Iris pigment epithelial cell (primary cell): Measurements from ENCODE around the gene ESRP2.

Source experiments
- DNase-seq: peaks from one replicate; pipeline ENCODE4 v3.0.0-alpha.2; 2011; ENCODE audit warnings: low read depth

Gene ESRP2

DNA sequence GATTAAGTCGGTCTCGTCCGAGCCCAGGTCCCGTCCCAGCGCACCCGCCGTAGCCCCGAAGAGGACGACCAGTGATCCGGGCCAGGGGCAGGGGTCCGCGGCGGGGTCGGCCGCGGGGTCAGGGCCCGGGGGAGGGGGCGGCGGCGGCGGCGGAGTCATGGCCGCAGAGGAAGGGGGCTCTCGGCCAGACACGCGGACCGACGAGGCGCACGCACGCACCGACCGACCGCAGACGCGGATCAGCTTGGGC is at the start of gene ESRP2:
TSS of gene ESRP2 (minus strand) at position 241 of the 250 bp plus-strand sequence. CDS start at position 159, 82 bp downstream.
- DNase-seq = no peak

DNA sequence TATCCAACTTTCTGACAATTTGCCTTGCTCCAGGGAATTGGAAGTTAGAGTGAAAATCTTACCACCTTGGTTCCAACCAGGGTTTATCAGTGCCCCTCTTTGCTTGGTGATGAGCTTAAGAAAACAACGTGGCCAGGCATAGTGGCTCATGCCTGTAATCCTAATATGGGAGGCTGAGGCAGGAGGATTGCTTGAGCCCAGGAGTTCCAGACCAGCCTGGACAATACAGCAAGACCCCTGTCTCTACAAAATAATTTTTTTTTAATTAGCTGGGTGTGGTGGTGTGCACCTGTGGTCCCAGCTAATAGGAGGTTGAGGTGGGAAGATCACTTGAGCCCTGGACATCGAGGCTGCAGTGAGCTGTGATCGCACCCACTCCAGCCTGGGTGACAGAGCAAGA is 49.8 kb upstream of the ESRP2 start:
- DNase-seq = no peak

DNA sequence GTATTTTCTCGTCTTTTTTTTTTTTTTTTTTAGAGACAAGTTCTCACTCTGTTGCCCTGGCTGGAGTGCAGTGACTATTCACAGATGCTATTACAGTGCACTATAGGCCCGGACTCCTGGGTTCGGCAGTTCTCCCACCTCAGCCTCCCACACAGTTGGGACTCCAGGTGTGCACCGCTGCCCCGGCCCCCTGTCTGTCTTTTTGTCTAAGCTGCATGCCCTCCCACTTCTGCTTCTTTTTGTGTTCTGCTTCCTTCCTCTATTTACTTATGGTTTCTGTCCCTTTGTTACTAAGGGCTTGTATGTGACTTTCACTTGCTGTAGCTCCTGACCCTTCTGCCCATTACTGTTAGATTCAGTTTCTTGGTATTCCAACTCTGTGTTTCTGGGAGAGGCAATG is 48.9 kb upstream of the ESRP2 start:
- DNase-seq = no peak

DNA sequence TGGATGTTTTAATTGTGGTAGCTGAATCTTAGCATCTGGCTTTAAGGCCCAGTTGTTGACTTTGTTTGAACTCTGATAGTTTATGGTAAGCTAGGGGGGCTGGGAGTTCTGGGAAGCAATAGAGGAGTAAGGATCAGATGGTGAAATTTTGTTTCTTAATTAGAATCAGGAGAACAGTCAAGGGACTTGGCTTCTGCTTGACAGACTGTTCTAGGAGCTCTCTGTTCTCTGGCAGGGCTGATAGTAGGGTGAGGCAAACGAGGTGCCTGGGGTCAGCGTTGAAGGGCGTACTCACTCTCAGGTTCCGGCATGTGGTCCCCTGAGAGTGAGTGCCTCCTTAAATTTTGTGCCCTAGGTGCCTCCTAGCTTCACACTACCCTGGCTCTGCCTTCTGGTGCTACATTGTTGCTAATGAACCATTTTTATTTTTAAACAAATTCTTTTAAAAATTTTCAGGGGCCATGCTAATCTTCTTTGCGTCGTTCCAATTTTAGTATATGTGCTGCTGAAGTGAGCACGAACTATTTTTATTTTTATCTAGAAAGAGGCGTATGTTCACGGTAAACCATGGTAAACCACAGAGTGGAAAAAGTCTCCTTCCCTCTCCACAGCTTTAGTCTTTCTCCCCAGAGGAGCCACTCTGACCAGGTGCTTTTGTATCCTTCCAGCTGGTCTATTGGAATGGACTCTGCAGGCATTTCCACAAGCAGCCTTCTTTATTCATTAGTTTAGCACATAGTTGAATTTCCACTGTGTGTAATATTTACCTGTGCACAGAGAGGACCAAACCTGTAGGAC is 48.1 kb upstream of the ESRP2 start:
- DNase-seq = no peak

DNA sequence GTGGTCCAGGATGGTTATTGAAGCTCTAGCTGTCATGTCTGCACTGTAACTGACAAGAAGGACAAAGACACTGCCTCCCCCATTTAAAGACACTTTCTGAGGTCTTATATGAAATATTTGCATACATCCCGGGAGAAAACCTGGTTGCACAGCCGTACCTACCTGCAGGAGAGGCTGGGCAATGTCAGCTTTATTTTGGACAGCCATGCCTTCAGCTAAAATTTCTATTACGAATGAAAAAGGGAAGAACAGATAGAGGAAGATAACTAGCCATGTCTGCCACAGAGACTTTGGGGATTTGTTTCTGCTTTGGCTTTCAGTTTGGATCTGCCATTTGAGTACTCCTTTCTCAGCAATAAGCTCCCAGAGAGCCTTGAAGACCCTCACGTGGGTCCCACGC is 47.4 kb upstream of the ESRP2 start:
- DNase-seq = no peak

DNA sequence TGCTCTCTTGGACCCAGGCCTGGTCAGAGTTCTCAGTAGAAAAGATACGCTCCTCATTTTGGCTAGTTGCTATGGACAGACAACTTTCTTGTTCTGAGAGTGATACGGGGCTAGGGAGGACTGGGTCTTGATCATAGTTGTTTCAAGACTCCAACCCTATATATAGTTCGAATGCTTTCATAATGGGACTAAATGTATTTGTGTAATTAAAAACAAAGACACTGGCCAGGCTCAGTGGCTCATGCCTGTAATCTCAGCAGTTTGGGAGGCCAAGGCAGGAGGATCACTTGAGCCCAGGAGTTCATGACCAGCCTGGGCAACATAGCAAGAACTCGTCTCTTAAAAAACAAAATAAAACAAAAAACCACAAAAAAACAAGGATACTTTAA is 46.1 kb upstream of the ESRP2 start:
- no peak for DNase-seq

DNA sequence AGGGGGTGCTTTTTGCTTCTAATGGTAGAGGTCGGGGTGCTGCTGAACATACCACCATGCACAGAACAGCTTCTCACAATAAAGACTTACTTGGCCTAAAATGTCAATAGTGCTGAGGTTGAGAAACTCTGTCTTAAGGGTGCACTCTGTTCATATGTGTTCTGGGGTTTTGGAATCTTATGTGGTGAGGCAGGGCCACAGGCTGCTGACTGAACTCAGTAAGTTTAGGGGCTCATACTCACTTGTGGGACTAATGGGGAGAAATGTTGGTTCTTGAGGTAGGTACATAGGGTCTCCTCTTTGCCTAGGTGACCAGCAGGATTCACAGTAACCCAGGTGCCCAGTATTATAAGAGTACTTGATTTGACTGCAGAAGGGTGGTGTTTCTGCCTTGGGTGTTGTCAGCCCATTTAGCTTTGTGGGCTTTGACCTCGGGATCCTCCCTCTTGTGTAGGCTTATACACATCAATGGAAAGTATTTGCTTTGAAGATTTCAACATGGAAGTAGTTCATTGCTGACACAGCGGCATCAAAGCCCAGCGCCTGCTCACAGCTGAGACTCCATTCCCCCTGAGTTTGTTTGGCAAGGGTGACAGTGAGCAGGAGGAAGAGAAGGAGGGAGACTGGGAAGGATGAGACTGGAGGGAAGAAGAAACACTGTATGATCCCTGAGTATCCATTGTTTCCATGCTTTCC is 45.6 kb upstream of the ESRP2 start:
- DNase-seq = no peak

DNA sequence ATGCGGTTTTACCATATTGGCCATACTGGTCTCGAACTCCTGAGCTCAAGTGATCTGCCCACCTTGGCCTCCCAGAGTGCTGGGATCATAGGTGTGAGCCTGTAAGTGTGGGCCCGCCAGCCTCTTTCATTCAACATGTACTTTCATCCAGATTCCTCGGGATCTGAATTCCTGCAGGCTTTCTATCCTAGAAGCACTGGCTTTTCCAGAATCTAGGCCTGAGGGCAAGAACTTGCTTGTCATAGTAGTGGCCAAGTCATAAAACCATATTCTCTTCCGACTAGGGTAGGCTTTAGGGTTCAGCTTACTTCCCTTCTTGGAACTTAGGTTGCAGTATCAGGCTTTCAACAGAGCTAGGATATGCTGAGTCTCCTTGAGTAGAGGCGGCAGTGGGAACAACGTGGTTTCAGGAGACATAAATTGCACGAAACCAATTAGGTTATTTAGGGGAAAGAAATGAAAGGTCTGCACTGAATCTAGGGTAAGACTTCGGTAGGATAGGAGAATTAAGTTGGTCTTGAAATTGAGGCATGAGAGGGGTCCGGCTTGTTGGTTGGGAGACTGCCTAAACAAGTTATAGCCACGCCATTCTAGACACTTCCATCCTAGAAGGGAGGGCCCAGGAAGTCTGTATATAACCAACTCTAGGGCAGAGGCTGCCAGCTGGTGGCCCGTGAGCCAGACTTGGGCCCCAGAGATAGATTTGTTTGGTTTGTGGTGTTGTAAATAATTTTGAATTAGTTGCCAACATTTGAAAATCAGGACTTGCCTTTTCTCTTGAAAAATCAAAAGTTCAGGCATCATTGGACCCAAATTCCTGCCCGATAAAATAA is 44.0 kb upstream of the ESRP2 start:
- DNase-seq = no peak

DNA sequence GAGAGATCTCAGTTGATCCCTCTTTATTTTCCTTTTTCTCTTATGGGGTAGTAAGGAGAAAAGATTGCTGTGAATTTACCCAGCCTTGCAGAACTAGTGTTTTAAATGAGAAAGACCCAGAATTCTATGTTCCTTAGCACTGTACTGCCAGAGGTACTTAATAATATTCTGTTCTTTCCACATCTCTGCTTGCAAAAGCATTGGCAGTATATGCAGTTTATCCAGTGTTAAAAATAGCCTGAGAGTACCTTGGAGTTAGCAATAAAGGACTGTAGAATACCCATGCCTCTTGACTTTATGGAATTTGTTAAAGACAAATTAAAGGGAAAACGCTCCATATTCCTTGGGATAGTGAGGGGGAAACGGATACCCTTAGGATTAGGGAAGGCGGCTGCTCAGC is 40.3 kb upstream of the ESRP2 start:
- no peak for DNase-seq

DNA sequence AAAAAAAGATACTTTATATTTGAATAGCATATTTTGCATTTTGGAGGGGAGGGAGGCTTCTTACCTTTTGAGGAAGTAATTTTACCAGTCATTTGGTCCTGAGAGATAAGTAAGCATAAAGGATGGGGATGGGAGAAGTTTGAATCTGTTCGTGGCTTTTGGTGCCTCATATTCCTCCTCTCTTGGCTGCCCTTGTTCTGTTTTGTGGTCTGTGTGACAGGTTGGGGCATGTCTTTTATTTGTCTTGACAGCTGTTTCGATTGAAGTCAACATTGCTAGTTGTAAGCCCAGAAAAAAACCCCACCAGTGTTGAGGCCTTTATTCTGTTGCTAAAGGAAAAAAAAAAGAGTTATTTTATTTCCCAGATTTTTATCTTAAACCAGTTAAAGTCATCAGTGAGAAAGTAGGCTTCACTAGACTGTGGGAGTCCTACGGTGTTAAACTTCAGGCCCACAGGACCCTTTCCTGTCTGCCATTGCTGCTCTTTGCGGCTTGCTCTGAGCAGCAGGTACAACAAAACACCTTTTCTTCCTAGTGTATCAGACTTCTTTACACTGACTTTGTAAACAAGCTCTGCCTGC is 39.8 kb upstream of the ESRP2 start:
- no peak for DNase-seq

DNA sequence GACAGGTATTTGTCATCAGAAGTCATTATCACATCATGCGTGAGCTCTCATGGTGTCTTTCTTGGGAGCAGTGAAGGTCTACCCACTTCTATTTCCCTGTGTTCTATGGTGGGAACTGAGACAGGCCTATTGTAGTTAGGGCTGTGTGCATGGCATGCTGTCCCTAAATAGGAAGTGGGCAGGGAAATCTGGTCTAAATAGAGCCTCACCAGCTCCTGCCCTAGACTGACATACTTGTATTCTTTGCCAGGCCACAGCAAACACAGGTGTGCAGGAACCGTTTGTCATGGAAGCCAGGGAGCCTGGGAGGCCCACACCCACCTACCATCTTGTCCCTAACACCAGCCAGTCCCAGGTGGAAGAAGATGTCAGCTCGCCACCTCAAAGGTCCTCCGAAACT is 38.5 kb upstream of the ESRP2 start:
- no peak for DNase-seq

DNA sequence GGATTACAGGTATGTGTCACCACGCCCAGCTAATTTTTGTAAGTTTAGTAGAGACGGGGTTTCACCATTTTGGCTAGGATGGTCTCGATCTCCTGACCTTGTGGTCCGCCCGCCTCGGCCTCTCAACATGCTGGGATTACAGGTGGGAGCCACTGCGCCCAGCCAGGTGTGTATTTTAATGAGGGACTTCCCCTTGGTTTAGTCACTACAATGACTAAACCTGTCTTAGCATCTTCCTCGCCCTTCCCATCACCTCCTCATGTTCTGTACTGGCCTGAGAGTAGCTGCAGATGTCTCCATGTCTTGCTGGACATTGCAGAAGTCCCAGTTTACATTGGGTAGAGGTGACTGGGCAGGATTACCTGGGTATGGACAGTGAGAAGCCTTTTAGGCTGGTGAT is 38.0 kb upstream of the ESRP2 start:
- DNase-seq = no peak

DNA sequence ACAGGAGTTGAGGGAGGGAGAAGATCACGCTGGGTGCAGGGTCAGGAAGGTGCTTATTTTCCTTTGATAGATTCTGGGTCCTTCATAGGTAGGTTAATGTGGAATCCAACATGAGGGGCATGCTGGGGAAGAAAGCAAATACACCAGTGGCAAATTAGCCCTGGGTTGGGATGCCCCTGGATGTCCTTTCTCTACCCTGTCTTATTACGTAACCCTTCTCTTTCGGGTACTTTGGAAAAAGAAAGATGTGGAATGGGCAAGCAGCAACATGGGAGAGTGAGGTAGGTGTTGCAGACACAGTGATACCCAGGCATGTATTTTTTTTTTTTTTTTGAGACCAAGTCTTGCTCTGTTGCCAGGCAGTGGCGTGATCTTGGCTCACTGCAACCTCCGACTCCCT is 37.5 kb upstream of the ESRP2 start:
- no peak for DNase-seq

DNA sequence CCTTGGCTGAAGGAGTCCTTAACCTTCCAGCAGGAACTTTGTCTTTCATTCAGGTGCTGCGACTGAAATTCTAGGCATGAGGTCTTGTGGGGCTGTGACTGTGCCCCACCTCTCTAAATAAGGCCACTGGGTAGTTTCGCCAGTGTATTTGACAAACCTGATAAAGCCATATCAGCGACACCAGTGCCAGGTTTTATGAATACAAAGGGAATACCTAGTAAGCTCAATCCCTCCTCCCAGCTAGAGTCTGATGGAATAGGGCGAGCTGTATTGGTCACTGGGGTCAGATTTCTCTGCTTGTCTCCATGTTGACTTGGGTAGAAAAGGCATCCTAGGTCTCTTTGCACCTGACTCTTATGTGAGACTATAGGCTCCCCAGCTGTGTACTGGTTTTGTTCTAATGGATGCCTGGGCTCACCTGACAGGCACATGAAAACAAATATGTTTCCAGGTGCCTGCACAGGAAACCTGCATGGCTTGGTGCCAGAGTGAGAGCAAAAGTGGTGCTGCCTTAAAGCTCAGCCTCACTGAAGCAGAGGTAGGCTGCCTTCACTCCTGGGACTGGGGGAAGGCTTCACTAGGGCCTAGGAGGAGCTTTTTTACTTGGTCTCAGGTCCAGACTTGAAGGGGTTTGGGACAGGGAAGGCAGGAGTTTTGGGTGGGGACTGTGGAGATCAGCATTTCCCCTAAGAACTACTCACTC is 36.7 kb upstream of the ESRP2 start:
- no peak for DNase-seq

DNA sequence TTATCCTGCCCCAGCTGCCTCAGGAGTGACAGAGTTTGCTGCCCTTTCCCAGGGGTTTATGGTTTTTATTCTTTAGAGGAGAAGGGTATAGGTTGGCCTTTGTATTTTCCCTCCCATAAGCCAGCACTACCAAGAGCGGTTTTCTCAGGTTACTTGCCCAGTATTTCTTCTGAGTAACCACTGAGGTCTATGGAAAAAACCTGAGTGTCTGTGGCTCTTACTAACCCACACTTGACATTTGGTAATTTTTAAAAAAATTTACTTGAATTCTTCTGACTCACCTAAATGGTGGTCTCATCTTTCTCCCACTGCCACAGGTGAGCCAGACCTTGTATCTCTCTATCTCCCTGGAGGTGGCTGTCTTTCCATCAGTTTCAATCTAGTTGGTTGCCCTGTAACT is 34.4 kb upstream of the ESRP2 start:
- DNase-seq = no peak

DNA sequence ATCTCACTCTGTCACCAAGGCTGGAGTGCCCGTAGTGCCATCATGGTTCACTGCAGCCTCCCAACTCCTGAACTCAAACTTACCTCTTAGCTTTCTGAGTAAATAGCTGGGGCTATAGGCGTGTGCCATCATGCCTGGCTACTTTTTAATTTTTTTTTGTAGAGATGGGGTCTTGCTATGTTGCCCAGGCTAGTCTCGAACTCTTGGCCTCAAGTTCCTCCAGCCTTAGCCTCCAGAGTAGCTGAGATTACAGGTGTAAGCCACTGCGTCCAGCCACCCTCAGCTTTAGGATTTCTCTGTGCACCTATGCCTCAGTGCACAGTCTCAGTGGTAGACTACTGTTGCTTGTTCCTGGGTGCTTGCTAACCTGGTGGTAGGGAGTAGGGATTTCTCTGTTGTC is 33.9 kb upstream of the ESRP2 start:
- DNase-seq = no peak

DNA sequence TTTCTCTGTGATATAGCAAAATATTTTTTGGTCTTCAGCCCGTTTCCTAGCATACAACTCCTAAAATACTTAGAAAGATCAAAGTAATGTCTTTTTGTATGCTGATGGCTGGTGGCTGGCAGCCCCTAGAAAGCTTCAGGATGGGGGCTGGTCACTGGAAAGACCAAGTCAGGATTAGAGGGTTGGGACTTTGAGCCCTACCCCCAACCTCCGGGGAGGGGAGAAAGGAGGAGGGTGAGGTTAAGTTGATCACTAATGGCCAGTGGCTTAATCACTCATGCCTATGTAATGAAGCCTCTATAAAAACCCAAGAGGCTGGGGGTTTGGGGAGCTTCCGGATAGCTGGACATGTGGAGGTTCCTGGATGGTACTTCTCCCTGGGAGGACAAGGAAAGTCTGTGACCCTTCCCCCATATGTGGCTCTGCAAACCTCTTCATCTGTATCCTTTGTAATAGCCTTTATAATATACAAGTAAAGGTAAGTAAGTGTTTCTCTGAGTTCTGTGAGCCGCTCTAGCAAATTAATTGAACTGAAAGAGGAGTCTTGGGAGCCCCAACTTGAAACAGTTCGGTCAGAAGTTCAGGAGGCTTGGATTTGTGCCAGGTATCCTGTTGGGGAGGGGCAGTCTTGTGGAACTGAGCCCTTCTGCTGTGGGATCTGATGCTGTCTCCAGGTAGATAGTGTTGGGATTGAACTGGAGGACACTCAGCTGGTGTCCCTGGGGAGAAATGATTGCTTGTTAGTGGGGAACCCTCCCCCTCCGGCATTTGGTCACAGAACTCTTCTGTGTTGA is 31.9 kb upstream of the ESRP2 start:
- no peak for DNase-seq

DNA sequence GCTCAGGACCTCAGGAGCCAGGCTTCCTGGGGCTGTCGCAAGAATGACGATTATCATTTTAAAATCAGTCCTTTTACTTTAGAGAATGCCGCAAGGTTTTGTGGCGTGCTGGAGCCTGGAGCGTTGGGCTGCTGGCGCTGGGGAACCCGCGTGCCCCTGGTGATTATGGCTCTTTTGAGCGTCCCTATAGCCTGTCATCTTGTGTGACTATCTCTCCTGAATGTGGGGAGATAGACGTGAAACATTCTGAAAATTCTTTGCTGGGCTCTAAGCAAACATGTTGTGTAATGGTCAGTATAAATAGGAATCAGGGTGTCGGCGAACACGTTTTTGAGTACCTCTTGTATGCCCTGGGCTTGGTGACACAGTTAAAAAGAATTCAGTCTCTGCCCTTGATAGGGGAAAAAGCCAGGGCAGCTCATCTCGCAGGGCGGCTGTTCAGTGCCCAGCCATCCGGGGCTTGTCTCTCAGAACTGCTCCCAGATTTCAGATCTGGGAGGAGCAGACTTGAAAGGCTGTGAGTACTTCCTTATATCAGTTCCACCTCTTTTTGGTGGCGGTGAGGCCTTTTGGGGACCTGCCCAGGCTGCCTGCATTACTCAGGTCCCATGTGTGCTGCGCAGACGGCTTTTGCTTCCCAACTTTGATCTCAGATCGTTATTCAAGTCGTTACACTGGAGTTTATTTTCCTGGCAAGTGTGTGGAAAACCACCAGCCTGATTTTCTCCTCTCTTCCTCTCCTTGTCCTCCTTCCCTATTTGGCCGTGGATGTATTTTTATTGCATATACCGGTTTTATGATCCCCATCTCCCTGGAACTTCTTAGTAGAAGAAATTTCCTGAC is 29.4 kb upstream of the ESRP2 start:
- peak; percentile 78 for DNase-seq

DNA sequence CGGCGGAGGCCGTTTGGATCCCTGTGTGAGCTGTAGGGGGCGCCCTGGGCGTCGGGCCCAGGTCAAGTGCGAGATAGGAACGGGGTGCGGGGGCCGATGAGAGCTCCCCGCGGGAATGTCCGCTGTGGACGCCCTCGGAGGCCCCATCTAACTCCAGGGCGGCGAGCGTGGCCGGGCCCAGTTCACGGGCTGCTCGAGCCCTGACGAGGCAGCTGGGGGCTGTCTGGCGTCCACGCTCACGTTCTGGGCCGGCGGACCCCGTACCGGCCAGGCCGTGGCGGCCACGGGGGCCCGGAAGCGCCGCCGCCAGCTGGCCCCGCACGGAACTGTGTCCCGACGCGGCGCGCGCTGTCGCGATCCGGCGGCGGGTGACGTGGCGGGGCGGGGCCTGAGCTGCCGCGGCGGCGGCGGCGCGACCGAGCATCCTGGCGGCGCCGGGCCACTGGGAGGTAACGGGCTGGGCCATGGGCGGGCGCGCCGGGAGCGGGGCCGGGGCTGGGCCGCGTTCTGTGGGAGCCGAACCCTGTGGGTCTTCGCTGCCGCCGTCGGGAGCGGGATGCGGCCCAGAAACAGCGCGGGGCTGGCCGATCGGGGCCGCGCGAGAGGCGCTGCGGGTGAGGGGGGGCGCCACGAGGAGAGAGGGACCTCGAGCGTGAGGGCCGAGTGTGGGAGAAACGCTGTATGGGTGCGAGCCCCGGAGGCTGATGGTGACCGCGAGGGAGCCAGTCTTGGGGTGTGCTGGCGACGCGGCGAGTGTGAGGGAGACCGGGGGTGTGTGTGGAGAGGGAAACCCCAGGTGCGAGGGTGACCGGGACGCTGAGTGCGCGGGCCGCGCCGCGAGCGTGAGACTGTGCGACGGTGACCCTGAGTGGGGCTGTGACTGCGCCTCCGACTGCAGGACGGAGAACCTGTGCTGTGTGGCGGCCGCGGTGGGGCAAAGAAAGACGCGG is 28.5 kb upstream of the ESRP2 start, which contains the start of gene SLC7A6:
TSS of gene SLC7A6 (plus strand) at position 399 of the 950 bp plus-strand sequence. CDS start 10,201 bp downstream, outside the sequence.
- peak; percentile 79 for DNase-seq
